Measurements from ENCODE around the gene ABLIM3. TPM values are rescaled to one million over a fixed set of nuclear protein-coding genes. Genes with fewer than 3 reads are reported as not detected.

Gene ABLIM3
- total and polyA plus RNA-seq, 2 experiments from 2014 or later = 1.1 to 2.1 TPM

- Histone ChIP-seq H3K36me3 (no peaks in the 10 kb centered on the region), H3K9me3 (ENCODE audit: low read depth) (no peaks in the 10 kb centered on the region), H3K4me3 (no peak overlapping the region), H3K27me3 (peaks cover 36% of the 10 kb centered on the region), H3K4me1 (ENCODE audit: low read depth) (no peaks in the 10 kb centered on the region), H3K27ac (no peak overlapping the region)
- no peak for TF ChIP-seq CTCF (IDR thresholded peaks at IDR 0.05; ENCODE audit: low read depth, low read length)
- DNase-seq (ENCODE audit: low read depth in 1 of 2, low spot score in 1 of 2) = no peak
Measured at GRCh38 chr5:149140197-149141002, 893 bp upstream of the ABLIM3 start.

- no peak for TF ChIP-seq CTCF (IDR thresholded peaks at IDR 0.05; ENCODE audit: low read depth, low read length)
- peak in 1 of 2 donors; percentile 25 for DNase-seq (ENCODE audit: low read depth in 1 of 2, low spot score in 1 of 2)
- H3K4me1 ChIP-seq (ENCODE audit: low read depth) = no peaks in the 10 kb centered on the region
- H3K4me3 ChIP-seq = peak overlapping the region; percentile 56
- no peaks in the 10 kb centered on the region for H3K36me3 ChIP-seq
- peaks cover 19% of the 10 kb centered on the region for H3K27me3 ChIP-seq
- no peaks in the 10 kb centered on the region for H3K9me3 ChIP-seq (ENCODE audit: low read depth)
- H3K27ac ChIP-seq = no peak overlapping the region
Measured at GRCh38 chr5:149141957-149142851, 911 bp downstream of the ABLIM3 start.

- peaks cover 16% of the 10 kb centered on the region for H3K27me3 ChIP-seq
Measured at GRCh38 chr5:149143470-149143869, 2.2 kb downstream of the ABLIM3 start.

GRCh38 chr5:149144637-149145036, 3.3 kb downstream of the ABLIM3 start:
- H3K4me1 ChIP-seq (ENCODE audit: low read depth) = no peaks in the 10 kb centered on the region
- no peaks in the 10 kb centered on the region for H3K36me3 ChIP-seq
- no peak for TF ChIP-seq CTCF (IDR thresholded peaks at IDR 0.05; ENCODE audit: low read depth, low read length)
- DNase-seq (ENCODE audit: low read depth in 1 of 2, low spot score in 1 of 2) = no peak
- no peak overlapping the region for H3K4me3 ChIP-seq
- H3K27me3 ChIP-seq = peaks cover 16% of the 10 kb centered on the region
- no peak overlapping the region for H3K27ac ChIP-seq
- no peaks in the 10 kb centered on the region for H3K9me3 ChIP-seq (ENCODE audit: low read depth)

More at GRCh38 chr5:149143470-149143869, 2.2 kb downstream of the ABLIM3 start:
- TF ChIP-seq CTCF (IDR thresholded peaks at IDR 0.05; ENCODE audit: low read depth, low read length) = no peak
- no peaks in the 10 kb centered on the region for H3K36me3 ChIP-seq
- no peaks in the 10 kb centered on the region for H3K4me1 ChIP-seq (ENCODE audit: low read depth)
- peak in 1 of 2 donors; percentile 93 for DNase-seq (ENCODE audit: low read depth in 1 of 2, low spot score in 1 of 2)
- H3K27ac ChIP-seq = no peak overlapping the region
- no peaks in the 10 kb centered on the region for H3K9me3 ChIP-seq (ENCODE audit: low read depth)
- H3K4me3 ChIP-seq = no peak overlapping the region

- H3K27ac ChIP-seq = no peak overlapping the region
- no peaks in the 10 kb centered on the region for H3K36me3 ChIP-seq
- H3K27me3 ChIP-seq = peaks cover 16% of the 10 kb centered on the region
- no peaks in the 10 kb centered on the region for H3K9me3 ChIP-seq (ENCODE audit: low read depth)
- no peak overlapping the region for H3K4me3 ChIP-seq
- no peak for DNase-seq (ENCODE audit: low read depth in 1 of 2, low spot score in 1 of 2)
- H3K4me1 ChIP-seq (ENCODE audit: low read depth) = no peaks in the 10 kb centered on the region
- TF ChIP-seq CTCF (IDR thresholded peaks at IDR 0.05; ENCODE audit: low read depth, low read length) = no peak
Measured at GRCh38 chr5:149145138-149145537, 3.8 kb downstream of the ABLIM3 start.
